ENCODE measurements around the gene ITGB2. TPM values are rescaled to one million over a fixed set of nuclear protein-coding genes. Genes with fewer than 3 reads are reported as not detected.

The ITGB2 gene
- total RNA-seq, 4 donors from 2014 or later: 55.8 to 1,044 (median 162) TPM

- no peak for TF ChIP-seq CTCF (IDR thresholded peaks at IDR 0.05; ENCODE audit: low read depth)
These were observed 32.4 kb upstream of the ITGB2 start for GRCh38 chr21:44952929-44953627.

DNA sequence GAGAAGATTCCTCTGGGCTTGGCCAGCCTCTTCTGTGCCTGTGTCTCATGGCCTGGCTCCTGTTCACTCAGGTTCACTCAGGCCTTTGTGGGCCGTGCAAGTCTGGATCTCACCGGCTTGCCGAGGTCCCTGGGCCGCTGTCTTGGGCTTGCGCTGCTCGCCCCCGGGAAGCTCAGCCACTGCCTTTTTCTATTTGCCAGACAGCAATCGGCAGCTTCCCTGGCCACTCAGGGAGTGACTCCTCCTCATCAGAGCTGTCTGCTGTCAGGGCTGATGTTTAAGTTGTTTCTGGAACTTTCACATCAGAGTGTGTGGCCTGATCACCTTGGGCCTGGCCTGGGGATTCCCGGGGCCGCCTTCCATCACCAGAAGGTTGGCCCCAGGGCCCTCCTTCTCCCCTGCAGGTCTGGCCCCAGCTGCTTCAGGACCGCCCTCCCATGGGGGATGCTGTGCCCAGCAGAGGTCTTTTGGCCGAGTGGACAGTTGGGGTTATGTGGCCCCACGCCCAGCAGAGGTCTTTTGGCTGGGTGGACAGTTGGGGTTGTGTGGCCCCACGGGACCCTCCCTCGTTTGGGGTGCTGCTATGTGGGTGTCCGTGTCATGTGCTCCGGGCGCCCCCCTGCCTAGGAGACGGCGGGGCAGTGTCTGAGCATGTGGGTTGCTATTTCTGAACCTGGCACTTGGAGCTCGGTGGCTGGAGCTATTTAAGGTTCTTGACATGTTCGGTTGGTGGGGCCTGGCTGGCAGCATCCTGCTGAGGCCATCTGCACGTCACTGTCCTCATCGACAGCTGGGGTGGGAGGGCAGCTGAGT, 31.6 kb upstream of the ITGB2 start:
- TF ChIP-seq CTCF (IDR thresholded peaks at IDR 0.05; ENCODE audit: low read depth): no peak

- no peak for TF ChIP-seq CTCF (IDR thresholded peaks at IDR 0.05; ENCODE audit: low read depth)
These were observed 30.7 kb upstream of the ITGB2 start for GRCh38 chr21:44951186-44951915.

GRCh38 chr21:44950351-44950750, 29.7 kb upstream of the ITGB2 start:
- no peak for TF ChIP-seq CTCF (IDR thresholded peaks at IDR 0.05; ENCODE audit: low read depth)

DNA sequence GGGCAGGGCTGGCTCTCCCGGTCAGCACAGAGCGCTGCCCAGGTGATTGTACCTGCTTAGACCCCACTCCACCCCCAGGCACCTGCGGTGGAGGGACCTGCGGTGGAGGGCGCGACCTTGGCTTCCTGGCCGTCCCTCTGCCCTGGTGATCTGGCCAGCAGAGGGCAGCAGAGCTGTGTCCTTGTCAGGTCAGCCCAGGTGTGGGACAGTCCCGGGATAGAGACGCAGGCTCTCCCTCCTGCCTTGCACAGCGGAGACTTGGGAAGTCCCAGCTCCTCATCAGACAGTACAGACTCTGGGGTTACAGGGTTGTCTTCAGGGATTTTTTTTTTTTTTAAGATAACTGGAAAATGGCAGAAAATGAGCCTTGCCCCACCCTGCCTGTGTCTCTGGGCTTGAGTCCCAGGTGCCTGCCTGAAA, 29.1 kb upstream of the ITGB2 start:
- no peak for TF ChIP-seq CTCF (IDR thresholded peaks at IDR 0.05; ENCODE audit: low read depth)

DNA sequence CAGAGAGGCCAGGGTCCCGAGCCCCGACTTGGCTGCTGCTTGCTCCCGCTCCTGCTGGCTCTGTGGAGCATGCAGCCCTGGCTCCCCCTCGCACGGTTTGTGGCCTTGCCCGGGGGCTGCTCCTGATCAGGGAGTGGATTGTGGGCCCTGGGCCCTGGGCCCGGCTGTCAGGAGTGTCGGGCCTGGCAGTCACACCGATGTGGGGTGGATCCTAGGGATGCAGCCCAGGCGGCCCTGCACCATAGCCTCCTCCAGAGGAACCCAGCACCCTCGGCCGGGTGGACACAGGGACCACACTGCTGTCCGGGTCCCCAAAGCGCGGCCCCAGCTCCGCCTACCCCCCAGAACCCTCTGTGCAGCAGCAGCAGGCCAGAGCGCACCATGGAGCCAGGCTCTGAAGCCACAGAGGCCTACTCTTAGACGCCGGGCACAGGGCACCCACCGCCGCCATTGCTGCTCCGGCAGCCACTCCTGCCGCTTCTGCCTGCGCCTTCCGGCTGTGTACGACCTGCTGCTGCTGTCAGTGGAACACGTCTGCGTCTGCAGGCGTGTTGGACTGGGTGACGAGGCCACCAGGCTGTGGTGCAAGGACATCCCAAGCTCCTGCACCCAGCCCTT, 28.6 kb upstream of the ITGB2 start:
- no peak for TF ChIP-seq CTCF (IDR thresholded peaks at IDR 0.05; ENCODE audit: low read depth)
